Hematopoietic multipotent progenitor cell treated with erythropoietin and hydrocortisone succinate and interleukin-3 and kit ligand, for 4 days (in vitro differentiated cells): Measurements from ENCODE around the gene NCKAP5.
"Not testable (repeated sequence)": the region's sequence is repeated elsewhere in the genome, so short reads cannot be mapped to it uniquely, and the experiment has no call there.

ENCODE experiments used
- DNase-seq: peaks from one replicate; pipeline ENCODE4 v3.0.0-alpha.2; 2015

NCKAP5 gene

DNA sequence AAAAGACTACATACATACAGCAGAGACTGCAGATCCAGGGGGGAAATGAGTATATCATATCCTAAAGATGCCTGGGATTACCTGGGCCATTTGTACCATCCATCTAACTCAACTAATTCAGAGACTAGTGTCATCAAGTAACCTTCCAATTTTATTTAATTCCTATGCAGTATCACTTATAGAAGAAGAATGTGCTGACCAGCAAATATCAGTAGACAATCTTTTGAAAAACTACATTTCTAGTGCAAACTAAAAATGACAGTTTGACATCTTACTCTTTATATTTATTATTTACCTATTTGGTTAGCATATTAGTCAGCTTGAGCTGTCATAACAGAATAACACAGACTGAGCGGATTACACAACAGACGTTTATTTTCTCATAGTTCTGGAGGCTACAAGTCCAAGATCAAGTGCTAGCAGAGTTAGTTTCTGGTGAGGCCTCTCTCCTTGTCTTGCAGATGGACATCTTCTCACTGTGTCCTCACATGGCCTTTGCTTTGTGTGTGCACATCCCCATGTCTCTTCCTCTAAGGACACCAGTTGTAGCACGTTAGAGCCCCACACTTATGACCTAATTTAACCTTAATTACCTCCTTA is 47.0 kb downstream of the NCKAP5 start:
- no peak for DNase-seq

DNA sequence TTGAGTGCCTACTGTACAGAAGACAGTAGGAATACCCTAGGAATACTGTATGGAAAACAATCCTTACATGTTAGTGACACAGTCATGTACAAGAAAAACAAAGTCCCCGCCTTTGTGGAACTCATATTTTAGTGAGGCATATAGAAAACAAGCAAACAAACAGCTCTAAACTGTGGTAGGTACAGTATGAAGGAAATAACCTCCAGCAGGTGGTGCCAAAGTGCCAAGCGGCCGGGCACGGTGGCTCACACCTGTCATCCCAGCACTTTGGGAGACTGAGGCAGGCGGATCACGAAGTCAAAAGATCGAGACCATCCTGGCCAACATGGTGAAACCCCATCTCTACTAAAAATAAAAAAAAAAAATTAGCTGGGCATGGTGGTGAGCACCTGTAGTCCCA is 48.6 kb downstream of the NCKAP5 start:
- not testable (repeated sequence) for DNase-seq

DNA sequence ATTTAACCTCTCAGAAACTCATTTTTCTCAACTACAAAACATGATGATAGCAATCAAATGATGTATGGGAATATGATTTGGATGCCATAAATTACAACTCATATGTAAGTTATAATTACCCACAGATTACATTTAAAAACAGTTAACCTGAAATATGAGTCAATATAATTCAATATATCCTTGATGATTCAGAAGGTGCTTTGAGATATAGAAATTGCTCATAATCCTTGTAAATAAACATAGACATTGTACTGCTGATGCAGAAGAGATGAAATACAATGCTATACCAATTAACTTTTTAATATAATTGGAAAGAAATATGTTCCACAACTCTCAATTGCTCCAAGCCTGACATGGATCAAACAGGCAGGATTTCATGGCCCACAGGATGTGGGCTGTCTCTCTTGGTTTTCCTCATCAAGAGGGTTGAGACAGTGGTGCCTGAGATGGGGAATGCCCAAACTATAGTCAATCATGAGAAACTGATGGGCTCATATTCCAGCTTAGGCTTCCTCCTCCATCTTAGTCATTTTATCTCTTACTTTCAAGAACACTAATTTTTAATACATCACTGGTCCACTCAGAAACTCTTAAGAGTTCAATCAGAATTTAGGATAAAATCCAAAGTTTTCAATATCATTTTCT is 49.4 kb downstream of the NCKAP5 start:
- DNase-seq: no peak

DNA sequence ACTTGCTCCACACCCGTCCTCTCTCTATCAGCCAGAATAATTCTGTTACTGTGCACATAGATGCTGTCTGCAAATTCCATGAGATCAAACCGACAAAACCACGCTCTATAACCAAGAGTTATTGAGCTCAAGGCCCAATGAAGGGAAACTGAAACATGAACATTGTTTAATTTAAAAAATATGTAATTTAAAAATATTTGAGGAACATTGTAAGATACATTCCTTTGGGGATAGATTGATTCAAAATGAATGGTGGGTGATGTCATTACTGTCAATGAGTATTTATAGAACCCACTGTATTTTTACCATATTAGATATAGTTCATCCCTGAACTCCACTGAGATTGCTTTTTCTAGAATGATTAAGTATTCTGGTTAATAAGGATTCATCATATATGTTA is 50.4 kb downstream of the NCKAP5 start:
- no peak for DNase-seq

DNA sequence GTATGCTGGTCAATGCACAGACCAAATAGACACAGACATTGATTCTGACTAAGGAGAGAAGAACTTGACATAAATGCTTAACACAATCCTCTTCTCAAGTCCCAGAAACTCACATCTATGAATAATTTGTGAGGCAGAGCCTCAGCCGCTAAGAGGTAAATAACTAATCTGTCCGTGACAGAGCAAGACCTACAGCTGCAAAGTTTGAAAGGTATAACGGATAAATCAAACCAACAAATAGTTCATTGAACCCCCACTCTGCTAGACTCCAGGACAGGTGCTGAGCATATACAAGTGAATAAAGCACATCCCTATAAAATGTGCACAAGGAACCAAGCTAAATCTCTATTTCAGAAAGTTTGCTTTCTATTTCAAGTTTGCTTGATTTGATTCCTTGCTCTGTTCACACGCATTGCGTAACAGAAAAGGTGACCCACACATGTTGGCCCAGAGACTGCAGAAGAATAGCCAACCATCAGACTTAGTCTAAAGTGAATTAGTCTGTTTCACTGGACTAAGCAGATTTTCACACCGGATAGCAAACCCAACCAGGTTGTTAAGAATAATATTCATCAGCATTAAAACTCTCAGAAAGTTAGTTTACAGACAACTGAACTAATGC is 51.7 kb downstream of the NCKAP5 start:
- DNase-seq: no peak

DNA sequence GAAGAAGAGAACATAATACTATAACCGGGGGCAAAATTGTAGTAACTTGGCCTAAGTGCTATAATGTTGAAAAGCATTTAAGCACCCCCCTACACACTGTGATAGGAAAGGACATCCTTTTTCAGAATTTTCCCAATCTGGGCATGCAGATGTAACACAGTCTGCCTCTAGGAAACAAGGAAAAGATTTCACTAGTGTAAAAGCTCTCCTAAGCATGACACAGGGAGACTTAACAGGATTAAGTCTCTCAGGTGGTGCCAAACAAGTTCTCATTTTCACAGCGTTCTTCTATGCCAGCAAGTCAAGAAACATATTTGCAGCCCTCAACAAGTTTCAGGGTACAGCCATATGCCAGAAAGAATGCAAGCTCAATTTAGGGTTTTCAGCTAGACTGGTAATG is 53.0 kb downstream of the NCKAP5 start:
- DNase-seq: no peak

DNA sequence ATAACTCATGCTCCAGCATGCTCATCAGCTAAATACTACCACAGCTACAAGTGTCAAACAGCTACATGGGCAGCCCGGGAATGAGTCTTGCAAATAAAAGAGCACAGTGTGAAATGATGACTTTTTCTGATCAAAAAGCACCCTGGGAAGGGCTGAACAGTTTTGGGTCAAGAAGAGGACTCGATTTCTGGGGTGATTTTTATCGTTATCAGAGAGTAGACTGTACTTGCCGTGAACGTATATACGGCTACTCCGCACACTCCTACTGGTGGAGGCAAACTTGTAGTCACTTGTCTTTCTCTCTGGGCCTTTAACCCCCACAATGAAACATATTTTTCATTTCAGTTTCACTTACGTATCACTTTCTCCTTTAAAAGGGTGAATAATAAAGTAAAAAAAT is 54.4 kb downstream of the NCKAP5 start:
- no peak for DNase-seq

DNA sequence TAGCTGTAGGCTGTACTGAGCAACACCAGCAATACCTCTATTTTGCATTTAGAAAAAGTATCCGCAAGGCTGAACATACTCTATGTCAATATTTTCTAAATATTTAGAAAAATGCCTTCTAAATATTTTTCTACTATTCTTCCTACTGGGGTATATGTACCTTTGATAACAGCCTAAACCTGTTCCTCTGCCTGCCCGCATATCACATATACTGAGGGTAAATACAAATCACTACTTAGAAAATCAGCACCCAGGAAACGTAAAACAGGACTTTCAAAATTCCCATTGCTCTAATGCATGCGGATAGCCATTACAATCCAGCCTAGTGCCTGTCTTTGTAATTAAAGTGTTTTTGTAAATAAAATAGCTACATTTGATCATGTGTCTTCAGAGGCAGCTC is 56.1 kb downstream of the NCKAP5 start:
- DNase-seq: no peak

DNA sequence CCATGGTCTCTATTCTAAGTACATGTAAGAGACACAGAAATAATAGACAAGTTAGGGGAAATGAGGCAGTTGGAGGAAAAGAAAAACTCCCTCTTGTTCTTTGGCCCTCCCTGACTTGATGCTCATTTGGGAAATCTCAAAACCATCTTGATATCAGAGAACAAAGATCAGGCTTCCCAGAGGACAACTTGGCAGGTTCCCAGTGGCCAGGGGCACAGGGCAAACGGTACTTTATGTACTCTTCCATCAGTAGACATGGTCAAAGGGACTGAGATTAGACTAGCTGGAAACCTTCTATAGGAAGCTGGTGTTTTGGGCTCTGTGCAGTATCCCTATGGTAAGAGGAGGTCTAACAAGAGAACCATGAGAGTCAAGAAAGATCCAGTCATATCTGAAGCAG is 56.6 kb downstream of the NCKAP5 start:
- no peak for DNase-seq

DNA sequence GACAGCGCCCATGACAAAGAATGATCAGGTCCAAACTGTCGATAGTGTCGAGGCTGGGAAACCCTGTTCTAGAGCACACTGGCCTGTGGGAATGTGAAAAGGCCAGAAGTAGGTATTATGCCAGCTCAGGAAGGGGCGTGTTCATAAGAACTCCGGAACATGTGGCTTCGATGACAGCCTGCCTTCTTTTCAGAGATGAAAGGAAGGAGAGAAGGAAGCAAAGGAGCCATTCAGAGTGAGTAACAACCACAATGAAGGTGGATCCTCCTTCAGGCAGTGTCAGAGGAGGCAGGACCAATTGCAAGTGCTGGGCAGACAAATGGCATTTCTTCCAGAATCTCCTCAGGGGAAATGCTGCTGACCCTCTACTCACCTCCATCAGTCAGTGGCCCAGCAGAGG is 58.5 kb downstream of the NCKAP5 start:
- no peak for DNase-seq

DNA sequence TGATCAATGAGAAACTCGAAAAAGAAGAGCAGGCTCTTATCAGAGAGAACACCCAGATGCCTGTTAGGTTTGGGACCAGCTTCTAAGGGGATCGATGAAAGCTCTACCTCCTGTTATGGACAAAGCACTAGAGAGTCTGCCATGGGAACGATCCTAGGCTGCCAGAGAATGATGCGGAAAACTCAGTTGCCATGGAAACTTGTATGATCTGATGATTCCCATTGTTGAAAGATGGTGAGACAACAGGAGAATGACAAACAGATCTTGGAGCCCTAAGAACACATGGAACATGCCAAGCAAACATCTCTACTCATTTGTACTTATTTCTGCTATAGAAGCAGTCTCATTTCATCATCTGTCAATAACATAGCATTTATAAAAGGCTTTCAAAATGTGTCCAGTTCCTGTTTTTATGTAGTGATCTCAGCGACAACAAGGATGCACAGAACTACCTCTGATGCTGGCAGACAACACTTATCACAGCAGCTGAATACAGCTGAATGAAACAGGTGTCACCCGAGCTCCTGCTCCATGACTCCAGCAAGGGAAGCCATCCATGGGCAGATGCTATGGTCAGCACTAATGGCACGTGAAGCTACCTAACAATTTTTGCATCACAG is 59.6 kb downstream of the NCKAP5 start:
- DNase-seq: no peak

DNA sequence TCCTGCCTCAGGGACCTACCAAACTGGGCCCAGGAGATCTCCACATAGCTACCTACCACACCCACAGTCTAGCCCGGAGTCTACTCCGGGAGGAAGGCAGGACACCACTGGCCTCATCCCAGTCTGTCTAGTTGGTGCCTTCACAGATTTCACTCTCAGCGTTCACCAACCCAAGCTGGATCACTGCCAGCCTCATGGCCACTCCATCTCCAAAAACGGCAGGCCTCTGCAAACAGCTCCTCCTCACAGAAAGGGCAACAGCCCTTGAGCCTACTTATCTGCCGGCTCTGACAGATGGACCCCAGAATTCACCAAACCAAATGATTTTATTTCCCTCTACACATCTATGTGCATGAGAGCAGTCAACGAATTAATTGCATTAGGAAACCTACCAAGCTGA is 61.3 kb downstream of the NCKAP5 start:
- no peak for DNase-seq

DNA sequence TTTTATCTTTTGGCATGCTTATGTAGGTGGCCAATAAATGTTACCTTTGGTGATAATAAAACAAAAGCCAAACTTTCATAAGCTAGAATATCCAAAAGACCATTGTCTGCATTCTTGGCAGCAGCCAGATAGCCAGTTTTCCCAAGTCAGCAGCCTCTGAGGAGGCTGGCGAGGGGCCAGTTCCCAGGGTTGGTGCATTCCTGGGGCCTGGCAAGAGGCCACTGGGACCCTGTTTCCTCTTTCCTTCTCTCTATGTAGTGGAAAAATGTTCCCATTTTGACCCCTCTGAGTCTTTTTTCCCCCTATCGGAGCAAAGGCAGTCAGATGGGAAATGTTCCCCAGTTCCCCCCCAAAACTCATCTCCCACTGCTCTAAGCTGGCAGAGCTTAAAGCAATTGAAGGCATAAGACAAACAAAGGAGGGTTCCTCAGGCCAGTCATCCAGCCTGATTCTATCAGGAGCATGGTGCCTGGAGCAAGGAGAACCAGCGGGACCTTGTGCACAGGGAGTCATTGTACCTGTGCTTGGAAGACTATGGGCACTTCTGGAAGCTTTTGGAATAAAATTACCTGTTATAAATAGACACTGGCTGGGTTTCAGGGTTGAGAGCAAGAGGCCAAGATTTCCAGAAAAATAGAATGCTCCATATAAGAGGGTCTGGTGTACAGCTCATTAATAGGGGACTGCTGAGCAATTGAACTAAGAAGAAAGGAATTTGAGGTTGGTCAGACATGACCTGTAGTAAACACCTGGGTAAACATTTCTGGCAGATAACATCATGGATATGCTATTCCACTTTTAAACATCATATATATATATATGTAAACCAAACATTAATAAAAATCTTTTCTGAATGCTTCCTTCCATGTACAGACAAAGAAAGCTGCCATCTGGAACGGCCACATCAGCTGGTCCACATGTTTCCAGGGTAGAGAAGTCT is 63.4 kb downstream of the NCKAP5 start:
- DNase-seq: no peak

DNA sequence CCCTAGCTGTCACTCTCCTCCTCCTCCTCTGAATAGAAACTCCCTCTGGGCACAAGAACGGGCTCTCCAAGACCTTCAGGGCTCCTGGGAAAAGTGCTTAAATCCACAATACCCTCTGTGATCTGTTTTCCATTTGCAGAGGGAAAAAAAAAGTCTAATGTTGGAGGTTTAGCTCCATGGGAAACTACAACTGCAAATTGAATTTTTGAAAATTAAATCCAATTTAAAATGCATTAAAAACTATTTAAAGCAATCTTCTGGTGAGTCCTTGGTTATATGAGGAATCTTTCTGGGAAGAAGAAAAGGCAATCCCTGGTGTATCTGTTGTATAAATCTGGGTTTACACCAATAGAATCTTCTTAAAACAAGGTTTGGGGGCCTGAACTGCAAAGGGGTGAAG is 64.3 kb downstream of the NCKAP5 start:
- no peak for DNase-seq

DNA sequence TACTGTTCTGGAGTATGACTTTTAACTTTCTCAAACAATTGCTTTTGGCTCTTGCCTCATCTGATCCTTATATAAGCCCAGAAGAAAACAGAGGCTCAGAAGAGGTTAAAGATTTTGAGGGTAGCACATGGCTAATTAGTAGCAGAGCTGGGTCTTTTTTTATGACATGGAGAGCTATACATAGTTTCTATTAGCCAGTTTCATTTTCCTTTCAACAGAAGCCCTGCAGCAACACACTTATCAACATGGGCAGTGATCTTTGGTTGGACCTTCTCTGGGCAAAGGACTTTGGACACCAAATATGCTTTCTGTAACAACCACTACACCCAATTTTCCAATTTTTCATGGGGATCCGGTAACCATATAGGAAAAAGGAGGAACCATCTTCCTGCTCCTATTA is 64.9 kb downstream of the NCKAP5 start:
- DNase-seq: no peak

DNA sequence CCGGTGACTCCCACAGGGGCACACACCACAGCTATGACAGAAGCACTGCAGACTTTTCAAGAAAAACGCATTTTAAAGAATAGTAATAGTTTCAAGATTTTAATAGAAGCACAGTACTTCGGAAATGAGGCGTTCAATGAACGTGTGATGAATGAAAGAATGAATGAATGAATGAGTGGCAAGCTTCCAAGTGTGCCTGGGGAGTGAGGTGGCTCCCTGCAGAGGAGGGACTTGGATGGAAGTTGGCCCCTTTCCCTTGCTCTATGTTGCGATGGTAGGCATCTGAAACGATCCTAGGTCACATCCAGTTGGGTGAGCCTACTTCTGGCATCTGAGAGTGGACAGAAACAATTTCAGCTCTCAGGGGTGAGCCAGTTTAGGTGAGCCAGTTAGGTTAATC is 65.6 kb downstream of the NCKAP5 start:
- no peak for DNase-seq

DNA sequence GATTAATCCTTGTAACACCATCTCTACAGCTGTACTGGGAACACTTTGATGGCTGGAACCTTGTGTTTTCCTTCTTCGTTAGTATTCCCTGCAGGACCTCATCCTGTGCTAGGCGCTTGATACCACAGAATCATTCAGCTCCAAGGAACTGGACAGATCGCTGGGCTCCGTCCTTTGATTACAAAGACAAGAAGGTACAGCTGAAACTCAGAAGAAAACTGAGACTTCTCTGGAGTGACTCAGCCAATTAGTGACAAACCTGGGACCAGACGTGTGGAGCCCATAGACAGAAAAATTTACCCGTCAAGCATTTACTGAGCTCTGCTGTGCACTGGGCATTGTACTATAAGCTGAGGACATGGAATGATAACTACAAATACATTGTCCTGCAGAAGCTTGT is 67.3 kb downstream of the NCKAP5 start:
- DNase-seq: no peak

DNA sequence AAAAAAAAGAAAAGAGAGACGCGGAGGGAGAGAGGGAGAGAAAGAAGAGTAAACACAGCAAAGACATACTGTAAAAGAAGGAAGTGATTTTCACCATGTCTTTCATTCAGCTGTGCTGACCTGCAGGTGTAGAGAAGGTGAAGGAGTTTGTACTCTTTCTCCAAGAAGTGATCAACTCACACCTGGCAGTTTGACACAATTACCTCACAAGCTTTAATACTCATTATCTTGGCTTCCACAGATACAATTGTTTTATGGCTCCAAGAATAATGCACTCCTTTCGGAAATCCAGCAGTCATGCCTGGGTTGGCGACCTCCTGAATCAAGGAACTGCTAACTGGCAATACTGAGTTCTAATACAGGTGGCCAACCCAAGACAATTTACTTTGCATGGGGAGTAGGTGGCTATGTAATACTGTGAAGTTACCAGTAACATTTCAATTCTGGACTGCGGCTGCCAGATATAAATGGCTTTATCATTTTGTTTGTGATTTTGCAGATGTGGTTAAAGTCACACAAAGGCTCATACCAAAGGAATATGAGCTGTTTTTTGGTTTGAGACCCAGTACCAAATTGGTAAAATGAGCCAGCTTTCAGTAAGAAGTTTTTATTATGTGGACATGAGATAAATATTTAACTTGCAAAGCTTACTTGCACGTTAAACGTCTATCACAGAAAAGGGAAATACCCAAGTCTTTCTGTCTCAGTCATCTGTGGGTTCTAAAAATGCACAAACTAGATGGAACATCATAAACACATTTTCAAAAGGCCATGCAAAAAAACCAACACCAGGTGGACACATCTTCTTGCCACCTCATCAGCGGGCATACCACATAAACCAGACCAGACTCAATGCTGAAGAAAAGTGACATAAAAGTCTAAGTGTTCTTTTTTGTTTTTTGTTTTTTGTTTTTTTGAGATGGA is 69.3 kb downstream of the NCKAP5 start:
- no peak for DNase-seq

DNA sequence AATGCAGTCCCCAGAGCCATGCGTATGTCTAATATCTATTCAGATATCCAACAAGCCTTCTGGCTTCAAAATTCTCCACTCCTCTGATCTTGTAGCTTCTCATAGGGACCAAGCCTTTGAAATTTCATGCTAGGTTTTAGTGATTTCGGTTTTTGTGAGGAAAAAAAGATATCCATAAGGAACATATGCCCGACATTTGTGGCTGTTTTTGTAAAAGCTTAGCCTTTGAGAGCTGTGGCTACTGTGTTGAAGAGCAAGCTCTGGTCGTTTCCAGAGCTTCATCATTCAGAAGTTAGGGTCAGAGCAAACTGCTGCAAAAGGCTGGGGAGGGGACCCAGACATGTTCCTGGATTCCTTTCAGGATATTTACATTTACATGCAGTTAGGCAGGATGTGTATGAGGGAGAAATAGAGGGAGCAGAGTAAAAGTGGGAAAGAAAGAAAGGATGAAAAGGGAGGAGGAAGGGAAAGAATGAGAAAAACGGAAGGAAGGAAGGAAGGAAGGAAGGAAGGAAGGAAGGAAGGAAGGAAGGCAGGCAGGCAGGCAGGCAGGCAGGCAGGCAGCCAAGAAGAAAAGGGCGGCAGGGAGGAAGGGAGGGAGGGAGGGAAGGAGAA is 70.2 kb downstream of the NCKAP5 start:
- no peak for DNase-seq

DNA sequence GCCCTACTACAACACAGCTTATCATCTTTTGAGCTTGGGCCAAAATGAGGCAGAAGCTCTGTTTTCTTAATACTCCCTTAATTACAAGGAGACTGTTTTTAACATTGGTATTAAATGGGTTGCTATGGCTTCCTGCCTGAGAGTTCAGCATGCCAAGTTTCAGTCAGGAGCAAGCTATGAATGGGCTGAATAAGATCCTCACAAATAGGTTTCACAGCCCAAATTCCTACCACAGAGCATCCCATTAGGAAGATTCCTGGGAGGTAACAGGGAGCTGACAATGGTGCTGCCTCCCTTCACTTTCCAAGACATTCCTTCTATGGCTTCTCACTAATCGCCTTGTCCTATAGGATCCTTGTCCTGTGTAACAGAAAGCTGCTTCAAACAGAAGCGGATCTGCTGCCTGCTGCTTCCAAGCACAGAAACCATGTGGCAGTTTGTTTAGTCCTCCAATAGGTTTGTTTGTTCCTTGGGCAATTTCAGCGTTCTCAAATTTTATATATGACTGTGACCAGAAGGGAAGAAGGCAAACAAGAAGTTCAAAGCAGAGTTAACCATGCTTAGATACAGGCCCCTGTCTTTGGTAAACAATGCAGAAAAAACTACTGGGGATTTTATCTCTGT is 70.9 kb downstream of the NCKAP5 start:
- DNase-seq: no peak
